Heart right ventricle (tissue), 16 donors: ENCODE measurements around the gene CORO2A. TPM values are rescaled to one million over a fixed set of nuclear protein-coding genes. Genes with fewer than 3 reads are reported as not detected.
A peak's percentile ranks its signal among the peaks of the same experiment; 100 is the strongest.

Experiments used
- ATAC-seq, 8 donors: fragments of 200-7000 bp; cut with Tn5 transposase; one replicate each; pipeline ENCODE4 v1.9.1; 2020; ENCODE audit warnings: mild to moderate bottlenecking in 8 of 8, moderate library complexity in 8 of 8, moderate number of reproducible peaks in 1 of 8
- DNase-seq, 2 donors: peaks; one replicate each; pipeline ENCODE4 v3.0.0-alpha.2; 2020
- H3K27ac ChIP-seq, 10 donors: fragments of 200-600 bp; sonication (generic) in 2 of 10; one replicate each; pipeline versions ENCODE4 v1.5.0 to v1.8.0; 2020 to 2022; ENCODE audit warnings: mild to moderate bottlenecking in 3 of 10
- H3K27me3 ChIP-seq, 7 donors: fragments of 200-600 bp; one replicate each; pipeline ENCODE4 v1.8.0; 2021 to 2022; ENCODE audit warnings: mild to moderate bottlenecking in 2 of 7
- H3K36me3 ChIP-seq, 9 donors: fragments of 200-600 bp; sonication (generic) in 1 of 9; one replicate each; pipeline versions ENCODE4 v1.5.0 to v1.8.0; 2020 to 2022; ENCODE audit warnings: mild to moderate bottlenecking in 2 of 9
- H3K4me1 ChIP-seq, 9 donors: fragments of 200-600 bp; sonication (generic) in 1 of 9; one replicate each; pipeline versions ENCODE4 v1.5.0 to v1.8.0; 2020 to 2022; ENCODE audit warnings: mild to moderate bottlenecking in 4 of 9
- H3K4me3 ChIP-seq, 10 donors: fragments of 200-600 bp; sonication (generic) in 2 of 10; one replicate each; pipeline versions ENCODE4 v1.5.0 to v1.8.0; 2020 to 2022; ENCODE audit warnings: mild to moderate bottlenecking in 7 of 10, moderate library complexity in 2 of 10
- H3K9me3 ChIP-seq, 11 donors: fragments of 200-600 bp in 10 of 11; sonication (generic) in 2 of 11; one replicate each; pipeline versions ENCODE4 v1.5.0 to v1.8.0; 2013 to 2022; ENCODE audit warnings: mild to moderate bottlenecking in 2 of 11, control low read depth in 1 of 11, moderate library complexity in 1 of 11
- WGBS, 2 donors: extraction: QIAGEN DNeasy Blood & Tissue Kit; methylation state at CpG; one replicate each; pipeline ENCODE4 v1.1.7; 2013; ENCODE audit warnings: inconsistent platforms in 1 of 2; 5-methylcytosine and 5-hydroxymethylcytosine counted together
- intact Hi-C, 10 donors: fragments of 100-400 bp; cut with DNase I; formaldehyde crosslinking; loops; one replicate each; pipeline versions ENCODE4 v1.11.1 to v1.14.2; 2022
- polyA plus RNA-seq, 2 donors: library from polyadenylated mRNA; stranded (reverse); fragments of 200-250 nt; gene quantifications; one replicate each; pipeline ENCODE4 v1.2.3, GENCODE V29; 2013
- total RNA-seq, 10 donors: library from RNA; stranded (reverse); fragmentation: NEBNext Ultra II Directional in 3 of 10; extraction: Animal tissue kit (Norgen Biotek cat#: 25700) in 3 of 10; gene quantifications; one replicate each; pipeline versions ENCODE4 v1.2.1 to v1.2.4, GENCODE V29; 2021 to 2023
- TF ChIP-seq, protein P1 (sequence below), 9 donors: fragments of 200-600 bp; sonication (generic) in 2 of 9; IDR thresholded peaks; one replicate each; pipeline versions ENCODE4 v1.5.0 to v1.8.0; 2021 to 2022; ENCODE audit warnings: antibody characterized with exemption in 9 of 9, mild to moderate bottlenecking in 5 of 9, moderate library complexity in 1 of 9
- donor health status: Arrhythmogenic right ventricular cardiomyopathy.
- donor health status: ischemic (EF 13 %, LVEDD 7.1; RV severe dilation, severe dysfunction).
- donor health status: healthy with polysubstance abuse.
- donor health status: DM: no; HTN: yes; CAD: no.
- donor health status: DM: no; HTN: no; CAD: no.
- donor health status: ischemic (EF 25% LVEDD 6.9; RV normal size, moderate dysfunction).
- donor health status: ischemic (EF 25% LVEDD 5.7; RV mildly dilated, moderate dysfunction).
- donor health status: healthy.
- donor health status: DM: yes; HTN: yes; CAD: no.
- donor health status: Ischemic cardiomyopathy.
- donor health status: ischemic (EF 35%, LVEDD 5.7; RV mildly dilated, moderate dysfunction).
- donor health status: nonischemic (EF 11% LVEDD 7.7; RV severe dilation, severe dysfunction).
- donor health status: DM: yes; HTN: yes; CAD: no.
- donor health status: PGD.
- donor health status: ischemic (EF 29% LVEDD 5.4; RV normal size, mild dysfunction).
- donor health status: nonischemic (EF 23%, LVEDD 6.1; RV moderate dilation, normal function).

The CORO2A gene
- total and polyA plus RNA-seq, 12 donors = 0.06 to 0.90 (median 0.23) TPM

DNA sequence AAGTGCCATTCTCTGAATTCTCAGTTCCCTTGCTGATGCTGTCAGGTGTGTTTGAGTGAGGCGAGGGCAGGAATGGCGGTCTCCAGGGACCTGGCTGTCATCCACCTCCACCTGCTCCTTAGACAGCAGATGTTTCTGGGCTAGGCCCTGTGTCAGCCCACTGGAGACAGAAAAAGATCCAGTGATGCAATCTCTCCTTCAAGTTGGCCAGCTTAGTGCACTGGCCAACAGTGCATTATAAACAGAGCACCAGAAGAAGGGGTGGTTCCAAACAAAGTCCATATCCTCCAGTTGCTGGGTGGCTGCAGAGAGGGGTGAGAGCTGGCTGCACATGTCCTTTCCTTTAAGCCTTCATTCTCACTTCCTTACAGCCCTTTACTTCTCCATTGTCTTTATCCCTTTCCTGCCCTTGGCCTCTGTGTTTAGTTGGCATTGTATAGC, 109.4 kb downstream of the CORO2A start:
- Histone ChIP-seq H3K36me3 (peaks cover 0 to 83% (median 22%) of the 10 kb centered on the region in 9 donors), H3K27me3 (peaks cover 0 to 6% (median 0%) of the 10 kb centered on the region in 7 donors)

DNA sequence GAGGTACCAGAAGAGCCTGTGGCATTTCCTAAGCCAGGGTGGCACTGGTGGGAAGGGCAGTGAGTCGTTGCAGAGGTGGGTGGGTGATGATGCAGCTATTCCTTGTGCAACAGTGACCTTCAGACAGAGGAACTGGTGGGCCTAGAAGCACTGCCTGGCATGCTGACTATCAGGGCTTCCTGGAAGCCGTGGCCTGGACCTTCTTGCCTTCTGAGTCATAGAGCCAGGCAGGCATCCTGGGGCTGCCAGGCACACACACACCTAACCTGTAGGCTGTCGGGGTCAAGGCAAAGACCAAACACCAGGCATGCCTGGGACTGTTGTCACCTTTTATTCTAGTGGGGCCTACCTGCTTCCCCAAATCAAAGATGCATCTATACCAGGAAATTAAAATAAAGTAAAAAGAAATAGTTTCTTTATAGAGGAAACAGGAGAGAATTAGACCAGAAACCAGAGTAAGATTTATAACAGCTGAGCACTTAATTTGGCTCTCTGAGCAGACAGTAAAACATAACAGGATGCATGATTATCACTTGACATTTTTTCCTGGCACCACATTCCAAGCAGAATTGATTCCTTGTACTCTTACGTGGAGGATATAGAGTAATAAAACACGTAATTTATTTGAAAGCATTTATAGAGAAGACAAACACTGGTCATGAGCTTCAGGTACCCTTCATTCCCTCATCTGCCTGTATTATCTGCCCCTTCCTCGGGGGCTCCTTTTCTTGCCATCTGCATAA, 110.8 kb downstream of the CORO2A start:
- ATAC-seq = peak in 2 of 8 donors; percentile 46 to 64
- no peaks in the 10 kb centered on the region for H3K27me3 ChIP-seq
- H3K4me3 ChIP-seq = no peak overlapping the region
- H3K27ac ChIP-seq = peak overlapping the region in 1 of 10 donors; percentile 50
- DNase-seq = no peak
- H3K36me3 ChIP-seq = peaks cover 0 to 90% (median 27%) of the 10 kb centered on the region in 9 donors
- intact Hi-C loops = no loop called here
- 78 to 81% methylated on average over 6 of the region's 6 CpGs for WGBS, 2 donors
- TF ChIP-seq, protein P1, sequence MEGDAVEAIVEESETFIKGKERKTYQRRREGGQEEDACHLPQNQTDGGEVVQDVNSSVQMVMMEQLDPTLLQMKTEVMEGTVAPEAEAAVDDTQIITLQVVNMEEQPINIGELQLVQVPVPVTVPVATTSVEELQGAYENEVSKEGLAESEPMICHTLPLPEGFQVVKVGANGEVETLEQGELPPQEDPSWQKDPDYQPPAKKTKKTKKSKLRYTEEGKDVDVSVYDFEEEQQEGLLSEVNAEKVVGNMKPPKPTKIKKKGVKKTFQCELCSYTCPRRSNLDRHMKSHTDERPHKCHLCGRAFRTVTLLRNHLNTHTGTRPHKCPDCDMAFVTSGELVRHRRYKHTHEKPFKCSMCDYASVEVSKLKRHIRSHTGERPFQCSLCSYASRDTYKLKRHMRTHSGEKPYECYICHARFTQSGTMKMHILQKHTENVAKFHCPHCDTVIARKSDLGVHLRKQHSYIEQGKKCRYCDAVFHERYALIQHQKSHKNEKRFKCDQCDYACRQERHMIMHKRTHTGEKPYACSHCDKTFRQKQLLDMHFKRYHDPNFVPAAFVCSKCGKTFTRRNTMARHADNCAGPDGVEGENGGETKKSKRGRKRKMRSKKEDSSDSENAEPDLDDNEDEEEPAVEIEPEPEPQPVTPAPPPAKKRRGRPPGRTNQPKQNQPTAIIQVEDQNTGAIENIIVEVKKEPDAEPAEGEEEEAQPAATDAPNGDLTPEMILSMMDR (IDR thresholded peaks at IDR 0.05) = no peak
- H3K9me3 ChIP-seq = no peaks in the 10 kb centered on the region
- H3K4me1 ChIP-seq = peaks cover 0 to 25% (median 0%) of the 10 kb centered on the region in 9 donors

More for the DNA sequence above, 109.4 kb downstream of the CORO2A start:
- intact Hi-C loops = no loop called here
- no peak overlapping the region for H3K4me3 ChIP-seq
- TF ChIP-seq, protein P1 (IDR thresholded peaks at IDR 0.05) = no peak
- WGBS, 2 donors = 96 to 98% methylated on average over 2 of the region's 2 CpGs
- H3K4me1 ChIP-seq = peaks cover 0 to 32% (median 5%) of the 10 kb centered on the region in 9 donors
- ATAC-seq (peak in 6 of 8 donors; percentile 9 to 63 (median 34)), DNase-seq (no peak)
- H3K27ac ChIP-seq = peak overlapping the region in 1 of 10 donors; percentile 7
- no peaks in the 10 kb centered on the region for H3K9me3 ChIP-seq

DNA sequence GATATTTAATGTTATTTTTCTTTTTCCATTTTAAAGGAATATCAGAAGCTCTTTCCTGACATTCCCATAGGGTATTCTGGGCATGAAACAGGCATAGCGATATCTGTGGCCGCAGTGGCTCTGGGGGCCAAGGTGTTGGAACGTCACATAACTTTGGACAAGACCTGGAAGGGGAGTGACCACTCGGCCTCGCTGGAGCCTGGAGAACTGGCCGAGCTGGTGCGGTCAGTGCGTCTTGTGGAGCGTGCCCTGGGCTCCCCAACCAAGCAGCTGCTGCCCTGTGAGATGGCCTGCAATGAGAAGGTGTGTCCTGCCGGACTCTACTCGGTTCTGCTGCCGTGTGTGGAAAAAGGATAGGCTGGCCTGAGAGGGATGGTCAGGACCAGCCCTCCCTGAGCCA, 111.7 kb downstream of the CORO2A start:
- Histone ChIP-seq H3K4me1 (peaks cover 0 to 30% (median 0%) of the 10 kb centered on the region in 9 donors), H3K27ac (peak overlapping the region in 1 of 10 donors; percentile 50), H3K9me3 (no peaks in the 10 kb centered on the region), H3K4me3 (no peak overlapping the region), H3K27me3 (no peaks in the 10 kb centered on the region), H3K36me3 (peaks cover 0 to 92% (median 27%) of the 10 kb centered on the region in 9 donors)
- ATAC-seq (no peak), DNase-seq (no peak)
- TF ChIP-seq, protein P1 (IDR thresholded peaks at IDR 0.05) = no peak
- intact Hi-C loops = no loop called here
- 95 to 97% methylated on average over 12 of the region's 12 CpGs for WGBS, 2 donors

DNA sequence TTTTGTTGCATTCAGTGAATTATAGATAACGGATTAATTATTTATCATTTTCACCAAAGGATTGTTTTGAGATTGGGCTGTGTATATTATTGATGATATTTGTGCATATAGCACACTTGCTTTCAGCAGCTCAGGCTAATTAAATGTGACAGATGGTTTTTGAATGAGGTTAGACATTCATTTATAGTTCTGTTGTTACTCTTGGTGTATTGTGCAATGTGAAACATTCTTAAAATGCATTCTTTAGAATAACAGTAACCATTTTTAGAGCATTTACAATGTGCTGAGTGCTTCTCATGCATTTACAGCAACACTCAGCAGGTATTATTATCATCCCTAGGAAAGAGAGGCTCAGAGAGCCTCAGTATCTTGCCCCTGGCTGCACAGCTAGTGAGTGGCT, 112.1 kb downstream of the CORO2A start:
- Histone ChIP-seq H3K27me3 (no peaks in the 10 kb centered on the region), H3K4me1 (peaks cover 0 to 35% (median 0%) of the 10 kb centered on the region in 9 donors), H3K27ac (no peak overlapping the region), H3K36me3 (peaks cover 0 to 89% (median 27%) of the 10 kb centered on the region in 9 donors), H3K4me3 (no peak overlapping the region), H3K9me3 (no peaks in the 10 kb centered on the region)
- intact Hi-C loops = no loop called here
- WGBS, 2 donors = 99 to 100% methylated on average over 1 of the region's 1 CpG
- TF ChIP-seq, protein P1 (IDR thresholded peaks at IDR 0.05) = no peak
- ATAC-seq (no peak), DNase-seq (no peak)
